Liver (tissue), 9 donors: ENCODE results near the gene MED12. TPM values are rescaled to one million over a fixed set of nuclear protein-coding genes. Genes with fewer than 3 reads are reported as not detected.

Source experiments
- DNase-seq: peaks from one replicate; pipeline ENCODE4 v3.0.0-alpha.2; 2017; ENCODE audit warnings: low spot score
- H3K27ac ChIP-seq, 2 donors: one replicate each; pipeline ENCODE4 v1.7.0; 2013; ENCODE audit warnings: inconsistent platforms in 2 of 2, low read length in 2 of 2, control low read depth in 1 of 2, low read depth in 1 of 2, mild to moderate bottlenecking in 1 of 2
- H3K27me3 ChIP-seq, 4 donors: one replicate each; pipeline versions ENCODE4 v1.6.1 to v1.7.0; 2013; ENCODE audit warnings: low read length in 3 of 4, inconsistent platforms in 1 of 4, mild to moderate bottlenecking in 1 of 4, moderate library complexity in 1 of 4; ENCODE audit not compliant: control insufficient read depth in 4 of 4, insufficient read depth in 4 of 4
- H3K36me3 ChIP-seq, 4 donors: one replicate each; pipeline versions ENCODE4 v1.6.1 to v1.7.0; 2013; ENCODE audit warnings: low read length in 3 of 4, mild to moderate bottlenecking in 3 of 4, low read depth in 1 of 4, moderate library complexity in 1 of 4; ENCODE audit not compliant: control insufficient read depth in 4 of 4, insufficient read depth in 3 of 4
- H3K4me1 ChIP-seq, 4 donors: one replicate each; pipeline versions ENCODE4 v1.6.1 to v1.7.0; 2013; ENCODE audit warnings: low read length in 3 of 4, mild to moderate bottlenecking in 3 of 4, moderate library complexity in 1 of 4; ENCODE audit not compliant: control insufficient read depth in 4 of 4, insufficient read depth in 4 of 4
- H3K4me3 ChIP-seq, 3 donors: one replicate each; pipeline versions ENCODE4 v1.6.1 to v1.7.0; 2013; ENCODE audit warnings: low read length in 3 of 3, control low read depth in 1 of 3, low read depth in 1 of 3, mild to moderate bottlenecking in 1 of 3
- H3K9ac ChIP-seq, 2 donors: one replicate each; pipeline ENCODE4 v1.7.0; 2013; ENCODE audit warnings: low read length in 2 of 2, mild to moderate bottlenecking in 2 of 2, moderate library complexity in 2 of 2, control low read depth in 1 of 2, low read depth in 1 of 2
- H3K9me3 ChIP-seq, 4 donors: one replicate each; pipeline versions ENCODE4 v1.6.1 to v1.7.0; 2013; ENCODE audit warnings: low read length in 3 of 4; ENCODE audit not compliant: control insufficient read depth in 4 of 4
- ATF3 ChIP-seq: IDR thresholded peaks from 2 replicates; pipeline ENCODE4 v1.6.1; 2016; ENCODE audit warnings: antibody characterized with exemption
- CTCF ChIP-seq: fragments of 150-350 bp; IDR thresholded peaks from 2 replicates; pipeline ENCODE4 v1.5.1; 2017; ENCODE audit warnings: improper control_type of control experiment, low read depth, low read length; ENCODE audit not compliant: missing input control
- EGR1 ChIP-seq, 2 donors: IDR thresholded peaks; 2 replicates each; pipeline ENCODE4 v1.6.1; 2016 to 2018; ENCODE audit warnings: antibody characterized with exemption in 2 of 2, low read depth in 2 of 2
- FOXA1 ChIP-seq: IDR thresholded peaks from 2 replicates; pipeline ENCODE4 v1.6.1; 2016; ENCODE audit warnings: antibody characterized with exemption
- FOXA2 ChIP-seq: IDR thresholded peaks from 2 replicates; pipeline ENCODE4 v1.6.1; 2016; ENCODE audit warnings: antibody characterized with exemption
- GABPA ChIP-seq, 2 donors: IDR thresholded peaks in 1 of 2; conservative IDR thresholded peaks in 1 of 2; 2 replicates each; pipeline ENCODE4 v1.6.1; 2016; ENCODE audit warnings: antibody characterized with exemption in 2 of 2, mild to moderate bottlenecking in 1 of 2, moderate library complexity in 1 of 2
- JUND ChIP-seq, 2 donors: IDR thresholded peaks; 2 replicates each; pipeline ENCODE4 v1.6.1; 2016; ENCODE audit warnings: antibody characterized with exemption in 2 of 2
- MAX ChIP-seq: IDR thresholded peaks from 2 replicates; pipeline ENCODE4 v1.6.1; 2016; ENCODE audit warnings: antibody characterized with exemption
- NR2F2 ChIP-seq: IDR thresholded peaks from 2 replicates; pipeline ENCODE4 v1.6.1; 2016; ENCODE audit warnings: antibody characterized with exemption
- RAD21 ChIP-seq, 2 donors: IDR thresholded peaks; 2 replicates each; pipeline ENCODE4 v1.6.1; 2016; ENCODE audit warnings: antibody characterized with exemption in 2 of 2, mild to moderate bottlenecking in 2 of 2
- RXRA ChIP-seq, 2 donors: IDR thresholded peaks; 2 replicates each; pipeline ENCODE4 v1.6.1; 2017 to 2018; ENCODE audit warnings: antibody characterized with exemption in 2 of 2, mild to moderate bottlenecking in 1 of 2
- SP1 ChIP-seq: IDR thresholded peaks from 2 replicates; pipeline ENCODE4 v1.6.1; 2018; ENCODE audit warnings: antibody characterized with exemption, mild to moderate bottlenecking
- YY1 ChIP-seq: IDR thresholded peaks from 2 replicates; pipeline ENCODE4 v1.6.1; 2016; ENCODE audit warnings: antibody characterized with exemption, mild to moderate bottlenecking
- ZBTB33 ChIP-seq: IDR thresholded peaks from 2 replicates; pipeline ENCODE4 v1.6.1; 2016; ENCODE audit warnings: antibody characterized with exemption
- WGBS: extraction: QIAGEN DNeasy Blood & Tissue Kit; methylation state at CpG from one replicate; pipeline ENCODE4 v1.1.7; 2013; 5-methylcytosine and 5-hydroxymethylcytosine counted together
- polyA plus RNA-seq, 2 donors: library from polyadenylated mRNA; stranded (reverse) in 1 of 2; unstranded in 1 of 2; fragments of 200-250 nt in 1 of 2; fragments of >200 nt in 1 of 2; fragmentation: Nextera tagmentation in 1 of 2; extraction: Ambion mirVana in 1 of 2; gene quantifications; one replicate each; pipeline versions ENCODE4 v1.2.1 to v1.2.3, GENCODE V29; 2013 to 2015
- total RNA-seq, 2 donors: library from RNA; depleted of rRNA; stranded (reverse); fragments of >200 nt; gene quantifications; one replicate each; pipeline ENCODE4 v1.2.3, GENCODE V29; 2014
- TF ChIP-seq, protein P1 (sequence below): IDR thresholded peaks from 2 replicates; pipeline ENCODE4 v1.6.1; 2016; ENCODE audit warnings: antibody characterized with exemption, mild to moderate bottlenecking
- donor health status: healthy.
- donor health status: healthy.
- donor health status: healthy.
- donor health status: healthy.
- donor health status: healthy.

Gene MED12
- total and polyA plus RNA-seq, 4 donors = 3.2 to 25.6 (median 9.3) TPM

DNA sequence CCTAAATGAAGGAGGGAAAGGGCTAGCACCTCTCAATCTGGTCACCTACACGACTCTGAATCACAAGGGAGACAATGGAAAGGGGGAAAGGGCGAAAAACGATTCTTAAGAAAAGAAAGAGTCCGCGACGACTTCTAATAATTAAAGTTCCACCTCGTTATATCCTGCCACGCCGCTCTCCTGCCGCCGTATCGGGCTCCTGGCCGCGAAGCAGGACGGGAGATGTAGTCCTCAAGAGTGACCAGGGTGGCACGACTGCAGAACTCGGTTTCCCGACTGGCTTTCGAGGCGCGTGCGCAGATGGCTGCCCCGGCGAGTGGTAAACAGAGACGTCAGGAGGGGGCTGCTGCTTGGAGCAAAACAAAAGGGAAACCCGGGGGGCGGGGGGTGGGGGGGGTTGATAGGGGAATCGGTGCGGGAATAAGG is 22.8 kb upstream of the MED12 start, which contains the start of gene FOXO4:
Gene FOXO4 (plus strand): TSS at position 297 of the 426 bp plus-strand sequence. CDS start 678 bp downstream, outside the sequence.
- peak; percentile 85 for DNase-seq
- Histone ChIP-seq H3K4me3 (peak within 1 kb of the TSS; percentile 66 to 81 (median 74)), H3K36me3 (no peaks in the 10 kb centered on the region), H3K27ac (peak within 1 kb of the TSS; percentile 31 to 35), H3K27me3 (no peaks in the 10 kb centered on the region), H3K9me3 (no peaks in the 10 kb centered on the region), H3K9ac (peak within 1 kb of the TSS; percentile 30 to 89), H3K4me1 (peaks cover 4 to 16% (median 10%) of the 10 kb centered on the region in 4 donors)
- TF ChIP-seq FOXA1 (no peak), YY1 (peak; percentile 22)
- under 1% methylated on average over 27 of the region's 29 CpGs for WGBS

DNA sequence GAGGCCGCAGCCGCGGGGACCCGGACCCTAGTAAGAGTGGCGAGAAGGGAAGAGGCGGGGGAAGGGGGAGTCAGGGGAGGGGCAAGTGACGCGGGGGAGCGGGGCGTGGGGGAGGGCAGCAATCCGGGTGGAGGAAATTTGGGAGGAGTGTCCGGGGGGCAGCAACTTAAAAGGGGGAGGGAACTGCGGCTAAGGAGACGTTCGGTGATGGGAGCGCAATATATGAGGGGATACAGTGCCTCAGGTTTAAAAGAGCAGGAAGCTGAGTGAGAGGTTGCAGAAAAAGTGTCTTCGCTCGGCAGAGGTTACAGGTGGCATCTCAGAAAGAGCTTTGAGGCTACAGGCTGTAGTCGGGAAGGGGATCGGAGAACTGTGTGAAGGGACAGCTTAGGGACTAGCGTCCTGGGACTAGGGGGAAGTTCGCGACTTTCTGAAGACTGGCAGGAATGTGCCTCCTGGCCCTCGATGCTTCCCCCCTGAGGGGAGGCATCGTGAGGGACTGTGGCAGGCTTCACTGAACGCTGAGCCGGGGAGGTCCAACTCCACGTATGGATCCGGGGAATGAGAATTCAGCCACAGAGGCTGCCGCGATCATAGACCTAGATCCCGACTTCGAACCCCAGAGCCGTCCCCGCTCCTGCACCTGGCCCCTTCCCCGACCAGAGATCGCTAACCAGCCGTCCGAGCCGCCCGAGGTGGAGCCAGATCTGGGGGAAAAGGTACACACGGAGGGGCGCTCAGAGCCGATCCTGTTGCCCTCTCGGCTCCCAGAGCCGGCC is 22.2 kb upstream of the MED12 start:
- WGBS = under 1% methylated on average over 46 of the region's 46 CpGs
- H3K27me3 ChIP-seq = no peaks in the 10 kb centered on the region
- peaks cover 4 to 16% (median 10%) of the 10 kb centered on the region in 4 donors for H3K4me1 ChIP-seq
- H3K27ac ChIP-seq = peak overlapping the region; percentile 31 to 35
- no peak for TF ChIP-seq ZBTB33
- TF ChIP-seq SP1 = no peak
- no peak for TF ChIP-seq MAX
- TF ChIP-seq YY1 = no peak
- no peak for TF ChIP-seq RAD21 (IDR thresholded peaks at IDR 0.05)
- no peak for TF ChIP-seq EGR1 (IDR thresholded peaks at IDR 0.05; ENCODE audit: low read depth in 2 of 2)
- no peak for TF ChIP-seq GABPA (IDR thresholded peaks at IDR 0.05 in 1 of 2, conservative IDR thresholded peaks at IDR 0.05 in 1 of 2)
- TF ChIP-seq FOXA1 = no peak
- no peak for TF ChIP-seq RXRA (IDR thresholded peaks at IDR 0.05)
- H3K9me3 ChIP-seq = no peaks in the 10 kb centered on the region
- H3K4me3 ChIP-seq = peak overlapping the region; percentile 66 to 81 (median 68)
- peak overlapping the region; percentile 30 to 82 for H3K9ac ChIP-seq
- H3K36me3 ChIP-seq = no peaks in the 10 kb centered on the region
- DNase-seq = no peak

- 10% methylated on average over 9 of the region's 9 CpGs for WGBS
- peak overlapping the region; percentile 14 to 30 for H3K9ac ChIP-seq
These were observed 21.7 kb upstream of the MED12 start for GRCh38 chrX:71096760-71097032.

More at GRCh38 chrX:71096760-71097032, 21.7 kb upstream of the MED12 start:
- Histone ChIP-seq H3K27ac (no peak overlapping the region), H3K36me3 (no peaks in the 10 kb centered on the region), H3K4me1 (peaks cover 4 to 16% (median 10%) of the 10 kb centered on the region in 4 donors), H3K27me3 (no peaks in the 10 kb centered on the region), H3K9me3 (no peaks in the 10 kb centered on the region), H3K4me3 (peak overlapping the region in 2 of 3 donors; percentile 66 to 68)
- DNase-seq = no peak
- TF ChIP-seq MAX (no peak), GABPA (IDR thresholded peaks at IDR 0.05 in 1 of 2, conservative IDR thresholded peaks at IDR 0.05 in 1 of 2) (no peak), FOXA2 (no peak), JUND (IDR thresholded peaks at IDR 0.05) (no peak), NR2F2 (no peak), CTCF (no peak), SP1 (no peak), FOXA1 (no peak), EGR1 (IDR thresholded peaks at IDR 0.05; ENCODE audit: low read depth in 2 of 2) (no peak), ATF3 (no peak), RAD21 (IDR thresholded peaks at IDR 0.05) (no peak)
- TF ChIP-seq, protein P1, sequence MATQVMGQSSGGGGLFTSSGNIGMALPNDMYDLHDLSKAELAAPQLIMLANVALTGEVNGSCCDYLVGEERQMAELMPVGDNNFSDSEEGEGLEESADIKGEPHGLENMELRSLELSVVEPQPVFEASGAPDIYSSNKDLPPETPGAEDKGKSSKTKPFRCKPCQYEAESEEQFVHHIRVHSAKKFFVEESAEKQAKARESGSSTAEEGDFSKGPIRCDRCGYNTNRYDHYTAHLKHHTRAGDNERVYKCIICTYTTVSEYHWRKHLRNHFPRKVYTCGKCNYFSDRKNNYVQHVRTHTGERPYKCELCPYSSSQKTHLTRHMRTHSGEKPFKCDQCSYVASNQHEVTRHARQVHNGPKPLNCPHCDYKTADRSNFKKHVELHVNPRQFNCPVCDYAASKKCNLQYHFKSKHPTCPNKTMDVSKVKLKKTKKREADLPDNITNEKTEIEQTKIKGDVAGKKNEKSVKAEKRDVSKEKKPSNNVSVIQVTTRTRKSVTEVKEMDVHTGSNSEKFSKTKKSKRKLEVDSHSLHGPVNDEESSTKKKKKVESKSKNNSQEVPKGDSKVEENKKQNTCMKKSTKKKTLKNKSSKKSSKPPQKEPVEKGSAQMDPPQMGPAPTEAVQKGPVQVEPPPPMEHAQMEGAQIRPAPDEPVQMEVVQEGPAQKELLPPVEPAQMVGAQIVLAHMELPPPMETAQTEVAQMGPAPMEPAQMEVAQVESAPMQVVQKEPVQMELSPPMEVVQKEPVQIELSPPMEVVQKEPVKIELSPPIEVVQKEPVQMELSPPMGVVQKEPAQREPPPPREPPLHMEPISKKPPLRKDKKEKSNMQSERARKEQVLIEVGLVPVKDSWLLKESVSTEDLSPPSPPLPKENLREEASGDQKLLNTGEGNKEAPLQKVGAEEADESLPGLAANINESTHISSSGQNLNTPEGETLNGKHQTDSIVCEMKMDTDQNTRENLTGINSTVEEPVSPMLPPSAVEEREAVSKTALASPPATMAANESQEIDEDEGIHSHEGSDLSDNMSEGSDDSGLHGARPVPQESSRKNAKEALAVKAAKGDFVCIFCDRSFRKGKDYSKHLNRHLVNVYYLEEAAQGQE = no peak
